Calu3 (cell line): ENCODE measurements around the gene TTLL4. TPM values are rescaled to one million over a fixed set of nuclear protein-coding genes. Genes with fewer than 3 reads are reported as not detected.

Experiments used
- BruUV-seq: library from RNA; stranded (reverse); fragments of 400-500 nt; replicated peaks from 2 replicates; lab custom pipeline; 2021; lab: Mats Ljungman, UMichigan
- CTCF ChIA-PET: fragments of 300-600 bp; sonication (Branson Sonifier 250); formaldehyde crosslinking; loops from one replicate; lab custom pipeline; 2022; ENCODE audit warnings: antibody characterized with exemption; lab: Charles Lee
- DNase-seq: peaks from one replicate; pipeline ENCODE4 v3.0.0; 2022
- H3K27ac Mint-ChIP-seq: one replicate; pipeline ENCODE4 v1.8.0; 2022; ENCODE audit warnings: mixed read lengths; ENCODE audit not compliant: unreplicated experiment
- H3K27me3 Mint-ChIP-seq: one replicate; pipeline ENCODE4 v1.8.0; 2022; ENCODE audit warnings: mixed read lengths; ENCODE audit not compliant: unreplicated experiment
- H3K36me3 Mint-ChIP-seq: one replicate; pipeline ENCODE4 v1.8.0; 2022; ENCODE audit warnings: mild to moderate bottlenecking, moderate library complexity, mixed read lengths; ENCODE audit not compliant: insufficient read depth, unreplicated experiment
- H3K4me1 Mint-ChIP-seq: one replicate; pipeline ENCODE4 v1.8.0; 2022; ENCODE audit warnings: mild to moderate bottlenecking, low read depth, mixed read lengths; ENCODE audit not compliant: unreplicated experiment
- H3K4me3 Mint-ChIP-seq: one replicate; pipeline ENCODE4 v1.8.0; 2022; ENCODE audit warnings: mild to moderate bottlenecking, low read depth, moderate library complexity, mixed read lengths; ENCODE audit not compliant: unreplicated experiment
- H3K9me3 Mint-ChIP-seq: one replicate; pipeline ENCODE4 v1.8.0; 2022; ENCODE audit warnings: low read depth, mixed read lengths; ENCODE audit not compliant: unreplicated experiment
- CTCF ChIP-seq: fragments of 200-600 bp; IDR thresholded peaks from one replicate; pipeline ENCODE4 v1.8.0; 2022; ENCODE audit warnings: antibody characterized with exemption; ENCODE audit not compliant: unreplicated experiment
- intact Hi-C: fragments of 100-400 bp; cut with micrococcal nuclease; formaldehyde crosslinking; loops from one replicate; pipeline ENCODE4 v1.10.0; 2022; ENCODE audit not compliant: unreplicated experiment
- total RNA-seq: library from RNA; stranded (reverse); gene quantifications from 2 replicates; pipeline ENCODE4 v1.2.3, GENCODE V29; 2022

TTLL4 gene
- total RNA-seq, 1 experiment from 2014 or later, result 75.5 TPM

- intact Hi-C loops, result no loop called here
- no peak overlapping the region for H3K4me3 Mint-ChIP-seq
- peaks cover 8% of the 10 kb centered on the region for H3K36me3 Mint-ChIP-seq
- peaks cover 41% of the 10 kb centered on the region for H3K4me1 Mint-ChIP-seq
- CTCF ChIA-PET, result interaction anchor here (0.6 to 2.1 kb wide), 7 partner anchors 9 to 115 kb away, joined by 3 to 13 read pairs (median 4); partner anchors contain the start of gene TTLL4
- H3K27me3 Mint-ChIP-seq, result no peaks in the 10 kb centered on the region
- H3K27ac Mint-ChIP-seq, result peak overlapping the region; percentile 70
- no TSS peak for BruUV-seq
- no peak for TF ChIP-seq CTCF
- no peak for DNase-seq
- peaks cover 2% of the 10 kb centered on the region for H3K9me3 Mint-ChIP-seq
Measured at GRCh38 chr2:218732052-218732760, 21.6 kb downstream of the TTLL4 start.

- Mint-ChIP-seq H3K27ac (no peak overlapping the region), H3K9me3 (peaks cover under 1% of the 10 kb centered on the region), H3K36me3 (peaks cover 9% of the 10 kb centered on the region), H3K4me3 (no peak overlapping the region), H3K27me3 (no peaks in the 10 kb centered on the region), H3K4me1 (peaks cover 41% of the 10 kb centered on the region)
- no peak for TF ChIP-seq CTCF
- CTCF ChIA-PET, result interaction anchor here (0.6 kb wide), 1 partner anchor 11 kb away, joined by 3 read pairs; no protein-coding TSS in a partner anchor
- no TSS peak for BruUV-seq
- DNase-seq, result no peak
- intact Hi-C loops, result no loop called here
Measured at GRCh38 chr2:218732761-218733158, 22.1 kb downstream of the TTLL4 start.

GRCh38 chr2:218733171-218734021 is 22.8 kb downstream of the TTLL4 start:
- DNase-seq, result peak; percentile 39
- H3K9me3 Mint-ChIP-seq, result no peaks in the 10 kb centered on the region
- BruUV-seq, result no TSS peak
- H3K27me3 Mint-ChIP-seq, result no peaks in the 10 kb centered on the region
- TF ChIP-seq CTCF, result no peak
- CTCF ChIA-PET, result interaction anchor here (0.6 to 0.9 kb wide), 2 partner anchors 11 to 117 kb away, joined by 3 read pairs; no protein-coding TSS in a partner anchor
- peak overlapping the region; percentile 54 for H3K27ac Mint-ChIP-seq
- H3K4me1 Mint-ChIP-seq, result peaks cover 41% of the 10 kb centered on the region
- intact Hi-C loops, result no loop called here
- peaks cover 15% of the 10 kb centered on the region for H3K36me3 Mint-ChIP-seq
- no peak overlapping the region for H3K4me3 Mint-ChIP-seq

GRCh38 chr2:218734190-218734975 is 23.7 kb downstream of the TTLL4 start:
- TF ChIP-seq CTCF, result no peak
- intact Hi-C loops, result no loop called here
- Mint-ChIP-seq H3K4me1 (peaks cover 41% of the 10 kb centered on the region), H3K9me3 (no peaks in the 10 kb centered on the region), H3K36me3 (peaks cover 25% of the 10 kb centered on the region), H3K27me3 (no peaks in the 10 kb centered on the region), H3K4me3 (no peak overlapping the region), H3K27ac (peak overlapping the region; percentile 16)
- CTCF ChIA-PET, result interaction anchor here (0.9 kb wide), 1 partner anchor 116 kb away, joined by 3 read pairs; no protein-coding TSS in a partner anchor
- BruUV-seq, result no TSS peak
- no peak for DNase-seq
